ENCODE data around the gene USP17L22.
"Not testable (repeated sequence)": the region's sequence is repeated elsewhere in the genome, so short reads cannot be mapped to it uniquely, and the experiment has no call there.

The USP17L22 gene, protein sequence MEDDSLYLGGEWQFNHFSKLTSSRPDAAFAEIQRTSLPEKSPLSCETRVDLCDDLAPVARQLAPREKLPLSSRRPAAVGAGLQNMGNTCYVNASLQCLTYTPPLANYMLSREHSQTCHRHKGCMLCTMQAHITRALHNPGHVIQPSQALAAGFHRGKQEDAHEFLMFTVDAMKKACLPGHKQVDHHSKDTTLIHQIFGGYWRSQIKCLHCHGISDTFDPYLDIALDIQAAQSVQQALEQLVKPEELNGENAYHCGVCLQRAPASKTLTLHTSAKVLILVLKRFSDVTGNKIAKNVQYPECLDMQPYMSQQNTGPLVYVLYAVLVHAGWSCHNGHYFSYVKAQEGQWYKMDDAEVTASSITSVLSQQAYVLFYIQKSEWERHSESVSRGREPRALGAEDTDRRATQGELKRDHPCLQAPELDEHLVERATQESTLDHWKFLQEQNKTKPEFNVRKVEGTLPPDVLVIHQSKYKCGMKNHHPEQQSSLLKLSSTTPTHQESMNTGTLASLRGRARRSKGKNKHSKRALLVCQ

DNA sequence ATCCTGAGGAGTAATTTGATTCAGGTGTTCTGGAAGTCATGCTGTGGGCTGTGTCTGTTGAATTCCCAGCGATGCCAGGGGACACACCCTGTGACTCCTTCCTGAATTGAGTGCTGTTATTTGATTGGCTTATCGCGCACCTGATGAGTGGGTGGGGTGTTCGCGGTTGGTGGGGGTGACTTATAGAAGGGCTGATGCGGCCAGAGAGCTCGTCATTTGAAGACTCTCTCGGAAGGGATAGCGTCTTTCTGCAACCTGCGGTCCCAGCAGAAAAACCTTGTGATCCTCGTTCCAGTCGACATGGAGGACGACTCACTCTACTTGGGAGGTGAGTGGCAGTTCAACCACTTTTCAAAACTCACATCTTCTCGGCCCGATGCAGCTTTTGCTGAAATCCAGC is at the start of gene USP17L22:
TSS of gene USP17L22 (plus strand) at position 301 of the 400 bp plus-strand sequence. CDS start at position 301, 0 bp downstream.
- FAIRE-seq; DNase-seq (ENCODE audit: insufficient read length, low spot score): not testable (repeated sequence)

DNA sequence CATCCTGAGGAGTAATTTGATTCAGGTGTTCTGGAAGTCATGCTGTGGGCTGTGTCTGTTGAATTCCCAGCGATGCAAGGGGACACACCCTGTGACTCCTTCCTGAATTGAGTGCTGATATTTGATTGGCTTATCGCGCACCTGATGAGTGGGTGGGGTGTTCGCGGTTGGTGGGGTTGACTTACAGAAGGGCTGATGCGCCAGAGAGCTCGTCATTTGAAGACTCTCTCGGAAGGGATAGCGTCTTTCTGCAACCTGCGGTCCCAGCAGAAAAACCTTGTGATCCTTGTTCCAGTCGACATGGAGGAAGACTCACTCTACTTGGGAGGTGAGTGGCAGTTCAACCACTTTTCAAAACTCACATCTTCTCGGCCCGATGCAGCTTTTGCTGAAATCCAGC is 47.6 kb upstream of the USP17L22 start, which contains the start of gene USP17L12:
TSS of gene USP17L12 (plus strand) at position 301 of the 400 bp plus-strand sequence. CDS start at position 301, 0 bp downstream.
- DNase-seq (ENCODE audit: insufficient read length, low spot score); FAIRE-seq: not testable (repeated sequence)

DNA sequence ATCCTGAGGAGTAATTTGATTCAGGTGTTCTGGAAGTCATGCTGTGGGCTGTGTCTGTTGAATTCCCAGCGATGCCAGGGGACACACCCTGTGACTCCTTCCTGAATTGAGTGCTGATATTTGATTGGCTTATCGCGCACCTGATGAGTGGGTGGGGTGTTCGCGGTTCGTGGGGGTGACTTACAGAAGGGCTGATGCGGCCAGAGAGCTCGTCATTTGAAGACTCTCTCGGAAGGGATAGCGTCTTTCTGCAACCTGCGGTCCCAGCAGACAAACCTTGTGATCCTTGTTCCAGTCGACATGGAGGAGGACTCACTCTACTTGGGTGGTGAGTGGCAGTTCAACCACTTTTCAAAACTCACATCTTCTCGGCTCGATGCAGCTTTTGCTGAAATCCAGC is 42.8 kb upstream of the USP17L22 start, which contains the start of gene USP17L13:
TSS of gene USP17L13 (plus strand) at position 301 of the 400 bp plus-strand sequence. CDS start at position 301, 0 bp downstream.
- not testable (repeated sequence) for FAIRE-seq

DNA sequence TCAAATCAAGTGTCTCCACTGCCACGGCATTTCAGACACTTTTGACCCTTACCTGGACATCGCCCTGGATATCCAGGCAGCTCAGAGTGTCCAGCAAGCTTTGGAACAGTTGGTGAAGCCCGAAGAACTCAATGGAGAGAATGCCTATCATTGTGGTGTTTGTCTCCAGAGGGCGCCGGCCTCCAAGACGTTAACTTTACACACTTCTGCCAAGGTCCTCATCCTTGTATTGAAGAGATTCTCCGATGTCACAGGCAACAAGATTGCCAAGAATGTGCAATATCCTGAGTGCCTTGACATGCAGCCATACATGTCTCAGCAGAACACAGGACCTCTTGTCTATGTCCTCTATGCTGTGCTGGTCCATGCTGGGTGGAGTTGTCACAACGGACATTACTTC is 37.2 kb upstream of the USP17L22 start:
- FAIRE-seq; DNase-seq (ENCODE audit: insufficient read length, low spot score): not testable (repeated sequence)

More for the DNA sequence above, 42.8 kb upstream of the USP17L22 start, which contains the start of gene USP17L13:
- DNase-seq (ENCODE audit: insufficient read length, low spot score) = not testable (repeated sequence)

DNA sequence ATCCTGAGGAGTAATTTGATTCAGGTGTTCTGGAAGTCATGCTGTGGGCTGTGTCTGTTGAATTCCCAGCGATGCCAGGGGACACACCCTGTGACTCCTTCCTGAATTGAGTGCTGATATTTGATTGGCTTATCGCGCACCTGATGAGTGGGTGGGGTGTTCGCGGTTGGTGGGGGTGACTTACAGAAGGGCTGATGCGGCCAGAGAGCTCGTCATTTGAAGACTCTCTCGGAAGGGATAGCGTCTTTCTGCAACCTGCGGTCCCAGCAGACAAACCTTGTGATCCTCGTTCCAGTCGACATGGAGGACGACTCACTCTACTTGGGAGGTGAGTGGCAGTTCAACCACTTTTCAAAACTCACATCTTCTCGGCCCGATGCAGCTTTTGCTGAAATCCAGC is 33.3 kb upstream of the USP17L22 start, which contains the start of gene USP17L15:
TSS of gene USP17L15 (plus strand) at position 301 of the 400 bp plus-strand sequence. CDS start at position 301, 0 bp downstream.
- DNase-seq (ENCODE audit: insufficient read length, low spot score); FAIRE-seq: not testable (repeated sequence)

DNA sequence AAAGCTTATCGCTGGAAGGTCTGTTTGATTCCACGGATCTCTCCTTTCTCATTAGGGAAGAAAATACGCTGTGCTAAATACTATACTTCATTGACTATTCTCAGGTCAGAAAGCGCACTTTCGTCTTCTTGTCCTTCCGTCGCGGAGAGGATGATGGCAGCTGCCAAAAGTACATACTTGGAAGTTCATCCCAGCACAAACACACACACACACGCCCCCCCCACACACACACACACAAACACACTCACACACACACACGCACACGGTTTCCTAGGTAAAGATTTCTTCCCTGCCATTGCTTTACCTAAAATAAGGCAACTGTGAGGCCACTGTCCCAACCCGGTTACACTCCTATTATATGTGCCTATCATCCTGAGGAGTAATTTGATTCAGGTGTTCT is 29.0 kb upstream of the USP17L22 start:
- DNase-seq (ENCODE audit: insufficient read length, low spot score); FAIRE-seq: not testable (repeated sequence)

DNA sequence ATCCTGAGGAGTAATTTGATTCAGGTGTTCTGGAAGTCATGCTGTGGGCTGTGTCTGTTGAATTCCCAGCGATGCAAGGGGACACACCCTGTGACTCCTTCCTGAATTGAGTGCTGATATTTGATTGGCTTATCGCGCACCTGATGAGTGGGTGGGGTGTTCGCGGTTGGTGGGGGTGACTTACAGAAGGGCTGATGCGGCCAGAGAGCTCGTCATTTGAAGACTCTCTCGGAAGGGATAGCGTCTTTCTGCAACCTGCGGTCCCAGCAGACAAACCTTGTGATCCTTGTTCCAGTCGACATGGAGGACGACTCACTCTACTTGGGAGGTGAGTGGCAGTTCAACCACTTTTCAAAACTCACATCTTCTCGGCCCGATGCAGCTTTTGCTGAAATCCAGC is 23.8 kb upstream of the USP17L22 start, which contains the start of gene USP17L17:
TSS of gene USP17L17 (plus strand) at position 301 of the 400 bp plus-strand sequence. CDS start at position 301, 0 bp downstream.
- FAIRE-seq; DNase-seq (ENCODE audit: insufficient read length, low spot score): not testable (repeated sequence)

DNA sequence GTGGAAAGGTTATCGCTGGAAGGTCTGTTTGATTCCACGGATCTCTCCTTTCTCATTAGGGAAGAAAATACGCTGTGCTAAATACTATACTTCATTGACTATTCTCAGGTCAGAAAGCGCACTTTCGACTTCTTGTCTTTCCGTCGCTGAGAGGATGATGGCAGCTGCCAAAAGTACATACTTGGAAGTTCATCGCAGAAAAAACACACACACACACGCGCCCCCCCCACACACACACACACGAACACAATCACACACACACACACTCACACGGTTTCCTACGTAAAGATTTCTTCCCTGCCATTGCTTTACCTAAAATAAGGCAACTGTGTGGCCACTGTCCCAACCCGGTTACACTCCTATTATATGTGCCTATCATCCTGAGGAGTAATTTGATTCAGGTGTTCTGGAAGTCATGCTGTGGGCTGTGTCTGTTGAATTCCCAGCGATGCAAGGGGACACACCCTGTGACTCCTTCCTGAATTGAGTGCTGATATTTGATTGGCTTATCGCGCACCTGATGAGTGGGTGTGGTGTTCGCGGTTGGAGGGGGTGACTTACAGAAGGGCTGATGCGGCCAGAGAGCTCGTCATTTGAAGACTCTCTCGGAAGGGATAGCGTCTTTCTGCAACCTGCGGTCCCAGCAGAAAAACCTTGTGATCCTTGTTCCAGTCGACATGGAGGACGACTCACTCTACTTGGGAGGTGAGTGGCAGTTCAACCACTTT is 19.3 kb upstream of the USP17L22 start, which contains the start of gene USP17L18:
TSS of gene USP17L18 (plus strand) at position 678 of the 728 bp plus-strand sequence. CDS start at position 678, 0 bp downstream.
- FAIRE-seq; DNase-seq (ENCODE audit: insufficient read length, low spot score): not testable (repeated sequence)

DNA sequence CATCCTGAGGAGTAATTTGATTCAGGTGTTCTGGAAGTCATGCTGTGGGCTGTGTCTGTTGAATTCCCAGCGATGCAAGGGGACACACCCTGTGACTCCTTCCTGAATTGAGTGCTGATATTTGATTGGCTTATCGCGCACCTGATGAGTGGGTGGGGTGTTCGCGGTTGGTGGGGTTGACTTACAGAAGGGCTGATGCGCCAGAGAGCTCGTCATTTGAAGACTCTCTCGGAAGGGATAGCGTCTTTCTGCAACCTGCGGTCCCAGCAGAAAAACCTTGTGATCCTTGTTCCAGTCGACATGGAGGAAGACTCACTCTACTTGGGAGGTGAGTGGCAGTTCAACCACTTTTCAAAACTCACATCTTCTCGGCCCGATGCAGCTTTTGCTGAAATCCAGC is 14.3 kb upstream of the USP17L22 start, which contains the start of gene USP17L19:
TSS of gene USP17L19 (plus strand) at position 301 of the 400 bp plus-strand sequence. CDS start at position 301, 0 bp downstream.
- not testable (repeated sequence) for FAIRE-seq; DNase-seq (ENCODE audit: insufficient read length, low spot score)

DNA sequence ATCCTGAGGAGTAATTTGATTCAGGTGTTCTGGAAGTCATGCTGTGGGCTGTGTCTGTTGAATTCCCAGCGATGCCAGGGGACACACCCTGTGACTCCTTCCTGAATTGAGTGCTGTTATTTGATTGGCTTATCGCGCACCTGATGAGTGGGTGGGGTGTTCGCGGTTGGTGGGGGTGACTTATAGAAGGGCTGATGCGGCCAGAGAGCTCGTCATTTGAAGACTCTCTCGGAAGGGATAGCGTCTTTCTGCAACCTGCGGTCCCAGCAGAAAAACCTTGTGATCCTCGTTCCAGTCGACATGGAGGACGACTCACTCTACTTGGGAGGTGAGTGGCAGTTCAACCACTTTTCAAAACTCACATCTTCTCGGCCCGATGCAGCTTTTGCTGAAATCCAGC is 9.6 kb upstream of the USP17L22 start, which contains the start of gene USP17L20:
TSS of gene USP17L20 (plus strand) at position 301 of the 400 bp plus-strand sequence. CDS start at position 301, 0 bp downstream.
- not testable (repeated sequence) for DNase-seq (ENCODE audit: insufficient read length, low spot score); FAIRE-seq

DNA sequence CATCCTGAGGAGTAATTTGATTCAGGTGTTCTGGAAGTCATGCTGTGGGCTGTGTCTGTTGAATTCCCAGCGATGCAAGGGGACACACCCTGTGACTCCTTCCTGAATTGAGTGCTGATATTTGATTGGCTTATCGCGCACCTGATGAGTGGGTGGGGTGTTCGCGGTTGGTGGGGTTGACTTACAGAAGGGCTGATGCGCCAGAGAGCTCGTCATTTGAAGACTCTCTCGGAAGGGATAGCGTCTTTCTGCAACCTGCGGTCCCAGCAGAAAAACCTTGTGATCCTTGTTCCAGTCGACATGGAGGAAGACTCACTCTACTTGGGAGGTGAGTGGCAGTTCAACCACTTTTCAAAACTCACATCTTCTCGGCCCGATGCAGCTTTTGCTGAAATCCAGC is 4.8 kb upstream of the USP17L22 start, which contains the start of gene USP17L21:
TSS of gene USP17L21 (plus strand) at position 301 of the 400 bp plus-strand sequence. CDS start at position 301, 0 bp downstream.
- not testable (repeated sequence) for DNase-seq (ENCODE audit: insufficient read length, low spot score); FAIRE-seq

DNA sequence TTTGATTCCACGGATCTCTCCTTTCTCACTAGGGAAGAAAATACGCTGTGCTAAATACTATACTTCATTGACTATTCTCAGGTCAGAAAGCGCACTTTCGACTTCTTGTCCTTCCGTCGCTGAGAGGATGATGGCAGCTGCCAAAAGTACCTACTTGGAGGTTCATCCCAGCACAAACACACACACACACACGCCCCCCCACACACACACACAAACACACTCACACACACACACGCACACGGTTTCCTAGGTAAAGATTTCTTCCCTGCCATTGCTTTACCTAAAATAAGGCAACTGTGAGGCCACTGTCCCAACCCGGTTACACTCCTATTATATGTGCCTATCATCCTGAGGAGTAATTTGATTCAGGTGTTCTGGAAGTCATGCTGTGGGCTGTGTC is 4.3 kb downstream of the USP17L22 start:
- not testable (repeated sequence) for FAIRE-seq; DNase-seq (ENCODE audit: insufficient read length, low spot score)

Data from H54 (cell line).